GM18868 (cell line): Measurements from ENCODE around the gene PCBP3.
"Not testable (repeated sequence)": the region's sequence is repeated elsewhere in the genome, so short reads cannot be mapped to it uniquely, and the experiment has no call there.

ENCODE experiments used
- ATAC-seq: cut with Tn5 transposase; IDR thresholded peaks from one replicate; pipeline ENCODE4 v1.9.1; 2021; ENCODE audit warnings: mild to moderate bottlenecking, moderate library complexity; ENCODE audit not compliant: unreplicated experiment

Gene PCBP3

GRCh38 chr21:45939521-45940045 lies 296.1 kb downstream of the PCBP3 start:
- no peak for ATAC-seq

- ATAC-seq, result no peak
Measured at GRCh38 chr21:45940091-45940490, 296.6 kb downstream of the PCBP3 start.

- no peak for ATAC-seq
Measured at GRCh38 chr21:45940621-45941337, 297.3 kb downstream of the PCBP3 start.

- no peak for ATAC-seq
Measured at GRCh38 chr21:45941338-45941710, 297.8 kb downstream of the PCBP3 start.

- ATAC-seq, result no peak
Measured at GRCh38 chr21:45941717-45942546, 298.4 kb downstream of the PCBP3 start.

- no peak for ATAC-seq
Measured at GRCh38 chr21:45942755-45943629, 299.5 kb downstream of the PCBP3 start.

- no peak for ATAC-seq
Measured at GRCh38 chr21:45943630-45944540, 300.4 kb downstream of the PCBP3 start.

- ATAC-seq, result no peak
Measured at GRCh38 chr21:45944601-45945000, 301.1 kb downstream of the PCBP3 start.

GRCh38 chr21:45945066-45945867 lies 301.7 kb downstream of the PCBP3 start:
- no peak for ATAC-seq

- ATAC-seq, result no peak
Measured at GRCh38 chr21:45945868-45946210, 302.3 kb downstream of the PCBP3 start.

- no peak for ATAC-seq
Measured at GRCh38 chr21:45947296-45947695, 303.8 kb downstream of the PCBP3 start.

GRCh38 chr21:45947716-45948255 lies 304.3 kb downstream of the PCBP3 start:
- ATAC-seq, result no peak

- ATAC-seq, result no peak
Measured at GRCh38 chr21:45948576-45949141, 305.1 kb downstream of the PCBP3 start.

GRCh38 chr21:45949928-45950739 lies 306.6 kb downstream of the PCBP3 start:
- ATAC-seq, result no peak

- no peak for ATAC-seq
Measured at GRCh38 chr21:45950740-45951515, 307.4 kb downstream of the PCBP3 start.

- no peak for ATAC-seq
Measured at GRCh38 chr21:45951676-45952075, 308.2 kb downstream of the PCBP3 start.

- ATAC-seq, result not testable (repeated sequence)
Measured at GRCh38 chr21:45952527-45952926, 309.0 kb downstream of the PCBP3 start.
